COLO829 (cell line): ENCODE data around the gene CAPN13.
A peak's percentile ranks its signal among the peaks of the same experiment; 100 is the strongest.

Experiments used
- DNase-seq: peaks from one replicate; pipeline ENCODE4 v3.0.0; 2012; ENCODE audit warnings: low spot score

Gene CAPN13

DNA sequence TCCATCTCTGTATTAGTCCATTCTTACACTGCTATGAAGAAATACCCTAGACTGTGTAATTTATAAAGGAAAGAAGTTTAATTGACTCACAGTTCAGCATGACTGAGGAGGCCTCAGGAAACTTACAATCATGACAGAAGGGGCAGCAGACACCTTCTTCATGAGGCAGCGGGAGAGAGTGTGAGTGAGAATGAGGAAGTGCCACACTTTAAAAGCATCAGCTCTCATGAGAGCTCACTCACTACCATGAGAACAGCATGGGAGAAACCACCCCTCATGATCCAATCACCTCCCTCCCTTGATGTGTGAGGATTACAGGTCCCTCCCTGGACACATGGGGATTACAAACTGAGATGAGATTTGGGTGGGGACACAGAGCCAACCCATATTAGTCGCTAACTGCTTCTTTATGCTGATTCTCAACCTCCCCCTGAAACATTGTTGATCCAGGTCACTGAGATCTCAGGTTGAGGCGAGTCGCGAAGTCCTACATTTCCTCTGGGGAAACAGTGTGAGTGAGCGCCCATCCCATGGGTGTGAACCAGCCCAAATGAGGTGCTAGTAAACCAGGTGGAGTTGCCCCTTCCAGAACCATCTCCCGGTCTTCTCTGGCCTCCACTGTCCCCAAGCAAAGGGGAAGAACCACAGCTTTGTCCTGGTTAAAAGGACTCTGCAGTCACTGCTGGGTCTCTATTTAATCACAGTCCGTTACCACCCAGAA lies 123.8 kb downstream of the CAPN13 start:
- DNase-seq = no peak

- DNase-seq = no peak
These were observed 126.2 kb downstream of the CAPN13 start for GRCh38 chr2:30681022-30681421.

GRCh38 chr2:30680121-30680520 lies 127.1 kb downstream of the CAPN13 start:
- DNase-seq = no peak

DNA sequence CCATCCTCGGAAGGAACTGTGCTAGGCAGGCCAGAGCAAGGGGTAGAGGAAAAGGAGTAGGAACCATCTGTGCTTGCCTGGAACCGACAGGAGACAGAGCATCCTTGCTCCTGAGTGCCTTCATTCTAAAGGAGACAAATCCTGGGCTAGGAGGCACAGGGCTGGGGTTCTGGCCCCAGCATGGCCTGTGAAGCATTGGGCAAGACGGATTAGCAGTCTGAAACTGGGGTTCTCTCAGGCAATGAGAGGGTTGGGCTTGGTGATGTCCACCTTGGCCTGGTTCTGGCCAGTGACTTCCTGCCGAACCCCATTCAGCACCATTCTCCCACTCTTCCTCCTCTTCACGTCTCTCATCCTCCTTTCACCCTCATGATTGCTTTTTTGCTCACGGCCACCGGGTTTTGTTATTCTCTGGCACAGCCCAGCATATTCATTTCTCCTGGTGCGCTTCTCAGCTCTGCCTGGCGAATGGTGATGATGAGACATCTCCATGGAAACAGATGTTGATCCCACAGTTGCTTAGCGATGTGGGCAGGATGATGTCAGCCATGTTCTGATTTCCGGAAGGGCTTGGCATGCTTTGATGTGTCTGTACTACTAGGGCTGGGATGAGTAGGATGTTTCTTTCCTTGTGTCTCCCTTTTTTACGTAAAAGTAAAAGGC lies 127.7 kb downstream of the CAPN13 start:
- DNase-seq = peak; percentile 26

- no peak for DNase-seq
These were observed 128.7 kb downstream of the CAPN13 start for GRCh38 chr2:30678410-30679137.

DNA sequence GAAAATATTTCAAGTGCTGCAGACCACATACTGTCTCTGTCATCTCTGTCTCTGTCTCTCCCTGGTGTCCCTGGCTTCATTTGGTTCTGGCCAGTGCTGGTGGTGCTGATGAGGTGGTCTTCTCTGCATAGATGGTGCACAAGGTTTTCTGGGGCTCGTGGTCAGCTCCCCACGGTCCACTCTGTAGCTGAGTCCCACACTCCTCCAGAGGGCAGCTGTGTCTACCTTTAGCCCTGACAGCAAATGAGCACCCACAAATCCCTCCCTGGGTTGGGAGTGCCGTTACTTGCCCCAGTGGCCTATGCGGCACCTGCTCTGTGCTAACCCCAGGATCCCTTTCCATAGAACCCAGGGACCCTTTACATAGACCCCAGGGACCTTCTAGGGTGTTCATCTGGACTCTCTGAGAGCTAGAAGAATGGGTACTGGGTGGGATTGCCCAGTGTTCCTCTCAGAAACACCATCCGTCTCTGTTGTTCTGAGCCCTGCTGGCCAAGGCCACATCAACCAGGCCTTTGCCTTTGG lies 129.3 kb downstream of the CAPN13 start:
- DNase-seq = no peak

- no peak for DNase-seq
These were observed 130.0 kb downstream of the CAPN13 start for GRCh38 chr2:30677231-30677630.

DNA sequence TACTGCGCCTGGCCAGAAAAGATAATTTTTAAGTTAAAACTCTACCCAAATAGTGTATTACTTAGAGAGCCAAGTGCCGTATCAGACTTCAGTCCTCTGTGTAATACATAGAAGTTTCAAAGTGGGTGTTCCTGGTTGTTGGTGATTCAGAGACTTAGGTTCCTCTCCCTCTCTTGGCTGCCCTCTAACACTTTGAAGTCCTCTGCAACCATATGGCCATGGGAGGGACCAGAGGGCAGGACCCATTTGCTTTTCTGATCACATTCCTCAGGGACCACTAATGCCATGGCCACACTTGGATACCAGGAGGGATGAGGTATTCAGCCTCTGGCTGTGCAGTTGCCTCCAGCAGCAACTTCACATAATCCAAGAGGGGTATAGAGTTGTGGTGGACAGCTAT lies 131.5 kb downstream of the CAPN13 start:
- no peak for DNase-seq

GRCh38 chr2:30673127-30673526 lies 134.1 kb downstream of the CAPN13 start:
- DNase-seq = no peak
